ENCODE measurements around the gene SLC25A34.

- TF ChIP-seq, protein P1, sequence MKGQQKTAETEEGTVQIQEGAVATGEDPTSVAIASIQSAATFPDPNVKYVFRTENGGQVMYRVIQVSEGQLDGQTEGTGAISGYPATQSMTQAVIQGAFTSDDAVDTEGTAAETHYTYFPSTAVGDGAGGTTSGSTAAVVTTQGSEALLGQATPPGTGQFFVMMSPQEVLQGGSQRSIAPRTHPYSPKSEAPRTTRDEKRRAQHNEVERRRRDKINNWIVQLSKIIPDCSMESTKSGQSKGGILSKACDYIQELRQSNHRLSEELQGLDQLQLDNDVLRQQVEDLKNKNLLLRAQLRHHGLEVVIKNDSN (IDR thresholded peaks at IDR 0.05; ENCODE audit: borderline replicate concordance, low read depth), result no peak
- TF ChIP-seq, protein P2, sequence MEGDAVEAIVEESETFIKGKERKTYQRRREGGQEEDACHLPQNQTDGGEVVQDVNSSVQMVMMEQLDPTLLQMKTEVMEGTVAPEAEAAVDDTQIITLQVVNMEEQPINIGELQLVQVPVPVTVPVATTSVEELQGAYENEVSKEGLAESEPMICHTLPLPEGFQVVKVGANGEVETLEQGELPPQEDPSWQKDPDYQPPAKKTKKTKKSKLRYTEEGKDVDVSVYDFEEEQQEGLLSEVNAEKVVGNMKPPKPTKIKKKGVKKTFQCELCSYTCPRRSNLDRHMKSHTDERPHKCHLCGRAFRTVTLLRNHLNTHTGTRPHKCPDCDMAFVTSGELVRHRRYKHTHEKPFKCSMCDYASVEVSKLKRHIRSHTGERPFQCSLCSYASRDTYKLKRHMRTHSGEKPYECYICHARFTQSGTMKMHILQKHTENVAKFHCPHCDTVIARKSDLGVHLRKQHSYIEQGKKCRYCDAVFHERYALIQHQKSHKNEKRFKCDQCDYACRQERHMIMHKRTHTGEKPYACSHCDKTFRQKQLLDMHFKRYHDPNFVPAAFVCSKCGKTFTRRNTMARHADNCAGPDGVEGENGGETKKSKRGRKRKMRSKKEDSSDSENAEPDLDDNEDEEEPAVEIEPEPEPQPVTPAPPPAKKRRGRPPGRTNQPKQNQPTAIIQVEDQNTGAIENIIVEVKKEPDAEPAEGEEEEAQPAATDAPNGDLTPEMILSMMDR (IDR thresholded peaks at IDR 0.05), result no peak
- TF ChIP-seq YY1 (IDR thresholded peaks at IDR 0.05; ENCODE audit: low read depth), result no peak
- no peak for TF ChIP-seq USF2 (IDR thresholded peaks at IDR 0.05; ENCODE audit: borderline replicate concordance, low read depth, low read length)
- no peak for TF ChIP-seq NFIC (IDR thresholded peaks at IDR 0.05; ENCODE audit: borderline replicate concordance)
- TF ChIP-seq TAF1 (IDR thresholded peaks at IDR 0.05; ENCODE audit: borderline replicate concordance, low read depth, low read length), result no peak
- no peak for TF ChIP-seq PBX3 (IDR thresholded peaks at IDR 0.05)
- no peak for TF ChIP-seq ELF1 (IDR thresholded peaks at IDR 0.05)
- TF ChIP-seq TEAD4 (IDR thresholded peaks at IDR 0.05; ENCODE audit: borderline replicate concordance, insufficient read depth), result no peak
- TF ChIP-seq EZH2phosphoT487 (IDR thresholded peaks at IDR 0.05; ENCODE audit: borderline replicate concordance, low read depth), result no peak
- no peak for TF ChIP-seq CHD2 (IDR thresholded peaks at IDR 0.05; ENCODE audit: low read length, partially characterized antibody)
These were observed 21.0 kb downstream of the SLC25A34 start for GRCh38 chr1:15757016-15757543.

Data from SK-N-SH (cell line).